Smooth muscle cell (in vitro differentiated cells): ENCODE results near the gene MAP2K3. TPM values are rescaled to one million over a fixed set of nuclear protein-coding genes. Genes with fewer than 3 reads are reported as not detected.

Experiments
- DNase-seq: peaks from one replicate; lab custom pipeline; 2025; ENCODE audit not compliant: unreplicated experiment; lab: John Stamatoyannopoulos, UW
- H2AFZ ChIP-seq: fragments of 200-600 bp; sonication (generic); 2 replicates; pipeline ENCODE4 v1.6.0; 2016; ENCODE audit warnings: antibody characterized with exemption, low read depth, mild to moderate bottlenecking
- H3F3A ChIP-seq: fragments of 200-600 bp; sonication (generic); 2 replicates; pipeline ENCODE4 v1.6.0; 2017; ENCODE audit warnings: antibody characterized with exemption, low read depth
- H3K27ac ChIP-seq: fragments of 200-600 bp; sonication (generic); 2 replicates; pipeline ENCODE4 v1.5.1; 2016; ENCODE audit warnings: low read depth, mild to moderate bottlenecking
- H3K27me3 ChIP-seq: fragments of 200-600 bp; sonication (generic); 2 replicates; pipeline ENCODE4 v1.6.1; 2016; ENCODE audit warnings: low read depth, mild to moderate bottlenecking
- H3K36me3 ChIP-seq: fragments of 200-600 bp; sonication (generic); 2 replicates; pipeline ENCODE4 v1.5.1; 2016; ENCODE audit warnings: low read depth
- H3K4me1 ChIP-seq: fragments of 200-600 bp; sonication (generic); 2 replicates; pipeline ENCODE4 v1.5.1; 2016; ENCODE audit warnings: low read depth
- H3K4me2 ChIP-seq: fragments of 200-600 bp; sonication (generic); 2 replicates; pipeline ENCODE4 v1.6.0; 2016; ENCODE audit warnings: mild to moderate bottlenecking
- H3K4me3 ChIP-seq: fragments of 200-600 bp; sonication (generic); 2 replicates; pipeline ENCODE4 v1.5.1; 2016; ENCODE audit warnings: mild to moderate bottlenecking
- H3K79me2 ChIP-seq: fragments of 200-600 bp; sonication (generic); 2 replicates; pipeline ENCODE4 v1.6.0; 2016; ENCODE audit warnings: low read depth, mild to moderate bottlenecking
- H3K9ac ChIP-seq: fragments of 200-600 bp; sonication (generic); 2 replicates; pipeline ENCODE4 v1.6.0; 2016; ENCODE audit warnings: low read depth
- H3K9me3 ChIP-seq: fragments of 200-600 bp; sonication (generic); replicated peaks from 2 replicates; pipeline ENCODE4 v1.5.1; 2016; ENCODE audit warnings: low read depth
- H4K20me1 ChIP-seq: fragments of 200-600 bp; sonication (generic); 2 replicates; pipeline ENCODE4 v1.6.0; 2016; ENCODE audit warnings: low read depth
- WGBS: methylation state at CpG from one replicate; pipeline ENCODE4 v1.1.7; 2016; ENCODE audit warnings: low lambda C conversion rate; 5-methylcytosine and 5-hydroxymethylcytosine counted together
- polyA plus RNA-seq: library from polyadenylated mRNA; unstranded; fragments of >200 nt; fragmentation: Nextera tagmentation; extraction: Ambion mirVana; gene quantifications from 2 replicates; pipeline ENCODE4 v1.2.1, GENCODE V29; 2016
- total RNA-seq: library from RNA; depleted of rRNA; stranded (reverse); fragments of >200 nt; gene quantifications from 2 replicates; pipeline ENCODE4 v1.2.3, GENCODE V29; 2014
- TF ChIP-seq, protein P1 (sequence below): fragments of 200-600 bp; sonication (generic); IDR thresholded peaks from 2 replicates; pipeline ENCODE4 v1.5.1; 2017; ENCODE audit warnings: borderline replicate concordance, mild to moderate bottlenecking, antibody characterized with exemption; ENCODE audit not compliant: insufficient read depth, poor library complexity, severe bottlenecking

Gene MAP2K3
- total and polyA plus RNA-seq, 2 experiments from 2014 or later: 14.2 to 53.8 TPM

DNA sequence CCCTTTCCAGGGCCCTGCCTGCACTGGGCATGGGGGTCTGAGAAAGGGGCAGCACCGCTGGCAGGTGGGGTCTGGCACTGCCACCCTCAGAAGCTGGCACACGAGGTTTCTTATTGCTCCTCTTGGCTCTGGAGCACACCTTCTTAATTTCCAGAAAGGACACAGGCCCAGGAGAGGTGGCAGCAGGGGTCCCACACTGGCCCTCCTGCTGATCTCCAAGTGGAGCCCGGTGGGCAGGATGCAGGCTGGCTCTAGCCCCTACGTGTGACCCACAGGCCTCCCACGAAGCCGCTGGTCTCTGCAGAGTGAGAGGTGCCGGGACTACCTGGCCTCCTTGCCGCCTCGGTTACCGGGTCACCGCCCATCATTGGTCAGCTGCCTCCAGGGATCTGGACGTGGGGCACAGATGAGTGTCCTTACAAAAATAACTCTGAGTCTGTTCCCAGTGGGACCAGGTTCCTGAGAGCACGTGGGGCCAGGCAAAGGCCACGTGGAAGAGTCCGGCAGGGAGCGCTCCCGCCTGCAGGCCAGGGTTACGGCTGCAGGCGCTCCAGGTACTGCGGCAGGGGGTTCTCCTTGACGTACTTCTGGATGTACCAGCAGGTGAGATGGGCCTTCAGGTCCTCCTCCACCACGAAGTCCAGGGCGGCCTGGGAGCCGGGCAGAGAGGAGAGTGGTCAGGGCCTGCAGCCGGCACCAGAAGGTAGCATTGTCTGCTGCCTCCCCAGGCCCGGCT, 41.6 kb upstream of the MAP2K3 start:
- no peaks in the 10 kb centered on the region for H3K4me1 ChIP-seq
- TF ChIP-seq, protein P1, sequence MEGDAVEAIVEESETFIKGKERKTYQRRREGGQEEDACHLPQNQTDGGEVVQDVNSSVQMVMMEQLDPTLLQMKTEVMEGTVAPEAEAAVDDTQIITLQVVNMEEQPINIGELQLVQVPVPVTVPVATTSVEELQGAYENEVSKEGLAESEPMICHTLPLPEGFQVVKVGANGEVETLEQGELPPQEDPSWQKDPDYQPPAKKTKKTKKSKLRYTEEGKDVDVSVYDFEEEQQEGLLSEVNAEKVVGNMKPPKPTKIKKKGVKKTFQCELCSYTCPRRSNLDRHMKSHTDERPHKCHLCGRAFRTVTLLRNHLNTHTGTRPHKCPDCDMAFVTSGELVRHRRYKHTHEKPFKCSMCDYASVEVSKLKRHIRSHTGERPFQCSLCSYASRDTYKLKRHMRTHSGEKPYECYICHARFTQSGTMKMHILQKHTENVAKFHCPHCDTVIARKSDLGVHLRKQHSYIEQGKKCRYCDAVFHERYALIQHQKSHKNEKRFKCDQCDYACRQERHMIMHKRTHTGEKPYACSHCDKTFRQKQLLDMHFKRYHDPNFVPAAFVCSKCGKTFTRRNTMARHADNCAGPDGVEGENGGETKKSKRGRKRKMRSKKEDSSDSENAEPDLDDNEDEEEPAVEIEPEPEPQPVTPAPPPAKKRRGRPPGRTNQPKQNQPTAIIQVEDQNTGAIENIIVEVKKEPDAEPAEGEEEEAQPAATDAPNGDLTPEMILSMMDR: no peak
- H3K4me3 ChIP-seq: no peak overlapping the region
- no peaks in the 10 kb centered on the region for H3K36me3 ChIP-seq
- no peaks in the 10 kb centered on the region for H3F3A ChIP-seq
- H3K27me3 ChIP-seq: no peaks in the 10 kb centered on the region
- peaks cover 61% of the 10 kb centered on the region for H4K20me1 ChIP-seq
- no peak overlapping the region for H2AFZ ChIP-seq
- H3K79me2 ChIP-seq: no peaks in the 10 kb centered on the region
- no peaks in the 10 kb centered on the region for H3K9me3 ChIP-seq
- no peak overlapping the region for H3K9ac ChIP-seq
- 92% methylated on average over 26 of the region's 26 CpGs for WGBS
- H3K27ac ChIP-seq: no peak overlapping the region
- no peak for DNase-seq
- no peak overlapping the region for H3K4me2 ChIP-seq

DNA sequence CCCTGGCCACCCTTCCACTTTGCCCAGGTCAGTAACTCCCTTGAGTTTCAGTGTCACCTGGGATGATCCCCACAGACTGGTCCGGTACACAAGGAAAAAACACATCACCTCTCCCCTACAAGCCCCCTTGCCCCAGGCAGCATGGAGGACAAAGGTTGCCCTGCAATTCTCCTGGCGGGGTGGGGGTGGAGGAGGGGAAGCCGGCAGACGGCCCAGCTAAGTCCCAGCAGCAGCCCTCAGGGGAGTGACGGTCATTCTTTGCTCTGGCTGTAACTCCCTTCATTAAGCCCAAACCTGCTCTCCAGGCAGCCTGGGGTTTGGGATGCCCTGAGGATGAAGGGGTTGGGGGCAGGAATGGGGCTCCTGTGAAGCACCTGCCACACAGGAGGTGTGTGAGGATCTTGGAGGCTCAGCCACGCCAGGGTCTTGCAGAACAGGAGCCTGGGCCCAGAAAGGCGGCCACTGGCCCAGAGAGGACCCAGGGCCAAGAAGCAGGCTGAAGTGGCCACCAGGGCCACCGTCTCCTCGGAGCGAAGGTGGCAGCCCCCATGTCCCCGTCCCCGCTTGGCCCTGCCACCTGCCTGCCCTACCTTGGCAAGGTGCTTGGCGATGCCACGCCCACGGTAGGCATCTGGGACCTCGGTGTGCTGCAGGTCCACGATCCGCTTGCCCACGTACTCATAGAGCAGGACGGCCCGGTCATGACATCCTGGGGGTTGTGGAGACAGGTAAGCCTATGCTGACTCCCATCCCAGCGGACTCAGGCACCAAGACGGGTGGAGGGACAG, 40.8 kb upstream of the MAP2K3 start:
- Histone ChIP-seq H3K4me1 (no peaks in the 10 kb centered on the region), H3K9me3 (no peaks in the 10 kb centered on the region), H3K36me3 (no peaks in the 10 kb centered on the region), H3K9ac (no peak overlapping the region), H3K27me3 (no peaks in the 10 kb centered on the region), H3K79me2 (no peaks in the 10 kb centered on the region), H3K4me2 (no peak overlapping the region), H3K4me3 (no peak overlapping the region), H2AFZ (no peak overlapping the region), H4K20me1 (peaks cover 69% of the 10 kb centered on the region), H3F3A (no peaks in the 10 kb centered on the region), H3K27ac (no peak overlapping the region)
- 85% methylated on average over 22 of the region's 23 CpGs for whole genome bisulfite sequencing
- DNase-seq: no peak
- TF ChIP-seq, protein P1: no peak

DNA sequence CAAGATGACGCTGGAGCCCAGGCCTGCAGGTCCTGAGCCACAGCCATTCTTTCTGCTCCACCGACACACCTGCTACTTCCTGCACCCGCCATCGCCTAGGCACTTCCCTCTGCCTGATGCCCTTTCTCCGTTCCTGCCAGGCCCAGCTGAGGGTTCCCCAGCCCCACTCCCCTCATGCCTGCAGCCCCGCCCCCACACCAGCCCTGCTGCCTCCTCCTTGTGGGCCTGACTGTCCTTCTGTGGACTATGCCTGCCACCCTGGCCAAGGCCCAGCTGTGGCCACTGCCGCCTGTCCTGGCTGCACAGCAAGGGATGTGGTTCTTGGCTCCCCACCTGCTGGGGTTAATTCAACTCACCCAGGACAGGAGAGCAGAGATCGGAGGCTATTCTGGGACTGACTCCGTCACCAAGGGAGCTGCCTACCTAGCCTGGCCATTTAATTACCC, 38.8 kb upstream of the MAP2K3 start:
- 87% methylated on average over 9 of the region's 9 CpGs for WGBS
- Histone ChIP-seq H3K36me3 (no peaks in the 10 kb centered on the region), H3K4me1 (no peaks in the 10 kb centered on the region), H3K4me3 (no peak overlapping the region), H3K4me2 (no peak overlapping the region), H3K79me2 (no peaks in the 10 kb centered on the region), H3K9me3 (no peaks in the 10 kb centered on the region), H3K9ac (no peak overlapping the region), H3K27me3 (no peaks in the 10 kb centered on the region), H3K27ac (no peak overlapping the region), H4K20me1 (peaks cover 88% of the 10 kb centered on the region), H3F3A (no peaks in the 10 kb centered on the region), H2AFZ (no peak overlapping the region)
- TF ChIP-seq, protein P1: no peak
- no peak for DNase-seq
